ENCODE measurements around the gene IRGQ.
"Not testable (repeated sequence)": the region's sequence is repeated elsewhere in the genome, so short reads cannot be mapped to it uniquely, and the experiment has no call there.

The IRGQ gene

DNA sequence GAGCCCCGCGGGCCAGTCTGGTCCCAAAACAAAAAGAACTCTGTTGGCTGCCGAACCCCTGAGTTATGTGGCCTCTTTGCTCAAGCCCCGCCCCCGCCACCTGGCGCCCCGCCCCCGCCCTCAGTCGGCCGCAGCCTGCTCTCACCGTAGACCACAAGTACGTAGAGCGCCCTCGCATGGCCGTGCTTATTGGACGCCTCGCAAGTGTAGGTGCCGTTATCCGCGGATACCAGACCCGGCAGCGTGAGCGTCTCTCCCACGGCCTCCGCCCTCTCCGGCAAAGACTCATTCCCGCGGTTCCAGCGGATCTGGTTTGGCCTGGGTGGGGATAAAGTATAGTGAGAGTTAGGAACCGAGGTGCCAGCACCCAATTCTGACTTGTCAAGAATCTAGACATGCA, 29.0 kb upstream of the IRGQ start:
- peak; percentile 55 for DNase-seq

- no peak for DNase-seq
Measured at GRCh38 chr19:43623889-43624670, 28.1 kb upstream of the IRGQ start.

DNA sequence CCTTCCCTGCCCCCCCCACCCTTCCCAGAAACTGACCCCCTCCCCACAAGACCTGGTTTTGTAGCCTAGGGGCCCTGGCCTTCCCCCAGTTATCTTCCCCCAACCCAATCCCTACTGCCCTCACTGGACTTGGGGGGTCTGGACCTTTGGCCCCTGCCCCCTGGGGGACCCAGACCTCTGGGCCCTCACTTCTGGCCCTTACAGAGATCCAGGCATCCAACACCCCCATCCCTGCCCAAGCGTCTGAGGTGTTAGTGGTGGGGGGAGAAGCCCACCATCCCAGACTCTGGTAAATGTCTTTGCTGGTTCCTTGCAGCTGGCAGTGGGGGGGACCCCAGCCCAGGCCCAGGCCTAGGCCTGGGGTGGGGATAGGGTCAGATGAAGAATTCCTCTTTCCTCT, 27.0 kb upstream of the IRGQ start:
- no peak for DNase-seq

DNA sequence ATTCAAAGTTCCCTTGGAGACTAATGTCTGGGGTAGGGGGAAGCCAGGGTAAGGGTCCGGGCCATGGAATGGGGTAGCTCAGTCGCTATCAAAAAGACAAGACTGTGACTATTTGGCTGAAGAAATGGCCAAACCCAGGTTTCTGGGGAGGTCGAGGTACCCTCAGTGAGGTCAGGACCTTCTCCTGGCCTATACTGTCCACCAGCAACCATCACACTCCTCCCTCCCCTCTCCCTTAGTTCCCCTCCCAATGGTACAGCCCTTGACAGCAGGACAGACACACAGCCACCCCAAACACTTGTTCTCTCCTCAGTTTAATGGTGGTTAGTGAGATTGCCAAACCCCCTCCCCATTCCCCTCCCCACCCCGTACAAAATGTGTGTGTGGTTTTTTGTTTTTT, 26.1 kb upstream of the IRGQ start:
- no peak for DNase-seq

DNA sequence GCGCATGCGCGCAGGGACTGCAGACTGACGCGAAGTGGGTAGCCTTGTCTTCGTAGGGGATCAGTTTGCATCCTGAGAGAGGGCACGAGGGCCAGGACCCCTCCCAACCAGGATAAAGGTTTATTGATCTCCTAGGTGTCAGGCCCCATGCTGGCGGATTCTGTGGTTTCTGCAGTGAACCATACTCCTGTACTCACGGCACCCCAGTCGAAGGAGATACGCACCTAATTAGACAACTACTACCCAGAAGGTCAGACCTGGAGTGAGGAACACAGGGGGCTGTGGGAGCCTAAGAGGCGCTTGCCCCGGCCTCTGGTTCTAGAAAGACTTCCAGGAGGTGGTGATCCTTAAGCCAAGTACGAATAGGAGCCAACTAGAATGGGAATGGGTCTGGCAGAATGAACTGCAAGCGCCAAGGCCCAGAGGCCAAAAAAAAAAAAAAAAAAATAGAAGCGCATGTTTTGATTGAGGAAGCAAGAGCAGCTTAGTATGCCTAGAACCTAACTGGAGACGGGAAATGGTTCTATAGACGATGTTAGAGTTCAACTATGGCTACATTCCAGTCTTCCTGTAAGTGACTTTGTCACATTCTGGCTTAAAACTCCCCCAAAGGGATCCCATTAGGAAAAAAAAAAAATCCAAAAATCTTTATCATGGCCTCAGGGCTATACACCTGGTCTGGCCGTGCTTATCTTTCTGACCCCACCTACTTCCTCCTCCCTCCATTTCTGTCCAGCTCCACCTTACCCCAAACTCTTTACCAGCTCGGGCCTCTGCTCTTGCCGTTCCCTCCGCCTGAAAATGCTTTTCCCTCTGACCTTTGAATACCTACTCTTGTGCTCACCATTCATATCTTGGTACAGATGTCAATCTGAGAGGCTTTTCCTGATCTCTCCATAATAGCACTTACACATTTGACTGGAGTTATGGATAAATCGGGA, 24.4 kb upstream of the IRGQ start:
- no peak for DNase-seq

DNA sequence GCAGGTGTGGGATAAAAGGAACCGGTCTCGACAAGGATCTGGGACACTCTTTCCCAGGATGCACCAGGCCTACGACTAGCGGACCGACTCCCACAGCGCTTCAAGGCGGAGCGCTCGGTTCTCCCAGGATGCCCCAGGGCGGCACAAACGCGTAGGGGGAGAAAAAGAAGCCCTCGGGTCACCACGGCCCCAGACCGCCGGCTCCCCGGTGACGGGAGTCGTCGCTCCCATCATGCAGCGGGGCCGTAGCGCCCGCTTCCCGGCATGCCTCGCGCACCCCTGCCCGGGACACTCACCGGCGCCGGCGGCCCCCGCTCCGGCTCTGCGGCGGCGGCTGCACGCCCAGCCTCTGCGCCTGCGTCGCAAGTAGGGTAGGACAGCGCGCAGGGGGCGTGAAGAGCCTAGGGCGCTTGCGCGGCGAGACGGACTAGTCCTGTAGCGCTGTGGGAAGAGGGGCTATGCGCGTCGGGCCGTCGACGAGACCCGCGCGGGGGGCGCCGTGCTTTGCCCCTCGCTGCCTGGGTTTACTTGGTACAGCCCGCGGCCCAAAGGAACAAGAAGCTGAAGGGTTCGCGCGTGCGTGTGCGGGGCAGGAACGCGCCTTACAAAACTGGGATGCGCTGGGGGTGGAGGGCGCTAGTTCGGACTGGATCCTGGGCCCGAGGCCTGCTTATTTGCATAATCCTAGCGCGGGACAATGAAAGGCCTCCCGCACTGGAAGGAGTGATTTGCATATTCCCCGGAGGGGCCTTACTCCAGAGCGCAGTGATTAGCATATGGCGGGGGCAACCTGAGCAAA, 23.5 kb upstream of the IRGQ start, which contains the start of gene ZNF428:
TSS of gene ZNF428 (minus strand) at position 368 of the 799 bp plus-strand sequence. CDS start 5,325 bp downstream, outside the sequence.
- DNase-seq, result peak; percentile 91

DNA sequence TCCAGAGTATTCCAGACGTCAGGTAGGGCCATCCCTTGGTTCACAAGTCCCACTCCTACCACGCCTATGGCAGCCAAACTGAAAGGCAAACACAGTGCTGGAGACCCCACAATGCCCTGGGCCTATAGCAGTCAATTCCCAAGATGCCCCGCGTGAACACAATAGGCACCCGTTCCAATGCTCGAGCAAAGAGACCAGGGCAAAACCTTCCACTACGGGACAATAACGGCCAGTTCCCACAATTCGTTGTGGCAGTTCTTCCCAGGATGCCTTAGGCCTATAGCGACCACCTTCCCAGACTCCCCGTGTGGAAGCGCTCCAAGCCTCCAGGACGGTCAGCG, 23.0 kb upstream of the IRGQ start:
- no peak for DNase-seq

DNA sequence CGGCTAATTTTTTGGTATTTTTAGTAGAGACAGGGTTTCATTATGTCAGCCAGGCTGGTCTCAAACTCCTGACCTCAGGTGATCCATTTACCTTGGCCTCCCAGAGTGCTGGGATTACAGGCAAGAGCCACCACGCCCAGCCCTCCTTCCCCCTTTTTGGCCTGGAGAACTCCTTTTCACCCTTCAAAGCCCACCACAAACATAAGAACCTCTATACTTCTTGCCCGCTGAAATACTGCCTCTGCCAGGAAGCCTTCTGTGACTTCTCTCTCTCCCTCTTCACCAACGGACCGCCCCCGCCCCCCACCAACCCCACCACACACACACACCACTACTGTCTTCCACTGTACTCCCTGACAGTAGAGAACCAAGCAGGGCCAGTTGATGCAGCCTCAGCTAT, 21.0 kb upstream of the IRGQ start:
- no peak for DNase-seq

GRCh38 chr19:43616306-43616705, 20.4 kb upstream of the IRGQ start:
- no peak for DNase-seq

DNA sequence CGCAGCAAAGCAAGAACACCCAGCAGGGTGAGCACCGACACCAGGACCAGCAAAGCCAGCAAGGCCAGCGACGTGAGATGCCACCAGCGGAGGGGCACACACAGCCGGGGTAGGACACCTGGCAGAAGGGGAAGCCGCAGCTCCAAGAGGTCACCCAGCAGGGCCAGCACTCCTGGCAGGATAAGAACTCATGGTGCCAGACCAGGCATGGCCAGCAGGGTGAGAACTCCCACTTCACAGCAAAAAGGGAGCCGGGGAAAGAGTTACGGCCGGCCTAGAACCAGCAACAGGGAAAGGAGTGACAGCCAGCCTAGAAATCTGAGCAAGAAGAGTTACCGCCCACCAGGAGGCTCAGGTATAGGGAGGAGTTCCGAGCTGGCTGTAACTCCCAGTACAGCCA, 16.4 kb upstream of the IRGQ start:
- no peak for DNase-seq

GRCh38 chr19:43611788-43612187, 15.9 kb upstream of the IRGQ start, which contains the start of gene SRRM5:
SRRM5 (plus strand) TSS chr19:43612088; CDS start chr19:43612122, 34 bp downstream.
- no peak for DNase-seq

DNA sequence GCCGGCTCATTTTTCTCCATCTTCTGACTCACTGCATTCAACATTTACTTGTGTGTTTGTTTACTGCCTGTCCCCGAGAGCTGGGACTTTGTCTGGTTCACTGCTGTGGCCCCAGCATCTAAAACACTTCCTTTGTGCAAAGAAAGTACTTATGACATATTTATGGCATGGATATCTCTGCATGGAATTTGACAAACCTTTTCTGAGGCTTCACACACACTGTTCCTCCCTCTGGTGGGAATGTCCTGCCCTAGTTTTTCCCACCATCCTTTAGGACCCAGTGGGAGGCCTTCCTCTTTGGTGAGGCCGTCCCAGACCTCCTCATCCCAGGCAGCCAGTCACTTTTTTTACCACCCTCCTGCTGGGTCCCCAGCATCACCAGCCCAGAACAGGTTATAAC, 14.6 kb upstream of the IRGQ start:
- no peak for DNase-seq

- no peak for DNase-seq
Measured at GRCh38 chr19:43609872-43610271, 13.9 kb upstream of the IRGQ start.

GRCh38 chr19:43607238-43608205, 11.6 kb upstream of the IRGQ start:
- no peak for DNase-seq

DNA sequence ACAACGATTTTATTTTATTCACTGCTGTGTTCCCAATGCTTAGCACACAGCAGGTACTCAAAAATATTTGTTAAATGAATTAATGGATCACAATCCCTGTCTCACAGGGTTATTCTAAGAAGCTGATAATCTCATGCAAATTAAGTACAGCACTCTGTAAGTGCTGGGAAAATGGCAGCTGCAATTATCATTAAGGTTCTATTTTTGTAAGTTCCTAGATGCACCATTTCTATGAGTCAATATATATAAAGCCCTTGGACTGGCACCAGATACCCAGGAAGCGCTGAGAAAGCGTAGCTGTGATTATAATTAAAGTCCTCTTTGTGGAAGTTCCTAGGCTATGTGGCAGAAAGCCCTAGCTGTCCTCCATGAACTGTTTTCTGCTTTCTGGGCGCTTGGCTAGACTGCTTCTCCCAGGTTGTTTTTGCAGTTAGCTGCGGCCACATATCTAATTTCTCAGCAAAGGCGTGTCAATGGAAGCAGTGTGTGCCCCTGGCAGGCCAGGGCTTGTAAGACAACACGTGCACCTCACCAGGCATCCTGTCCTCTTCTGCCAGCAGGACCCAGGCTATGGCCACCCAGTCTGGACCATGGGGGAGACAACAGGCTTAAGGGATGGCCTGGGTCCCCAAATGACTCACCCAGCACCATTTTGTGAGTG, 10.8 kb upstream of the IRGQ start:
- DNase-seq, result no peak

DNA sequence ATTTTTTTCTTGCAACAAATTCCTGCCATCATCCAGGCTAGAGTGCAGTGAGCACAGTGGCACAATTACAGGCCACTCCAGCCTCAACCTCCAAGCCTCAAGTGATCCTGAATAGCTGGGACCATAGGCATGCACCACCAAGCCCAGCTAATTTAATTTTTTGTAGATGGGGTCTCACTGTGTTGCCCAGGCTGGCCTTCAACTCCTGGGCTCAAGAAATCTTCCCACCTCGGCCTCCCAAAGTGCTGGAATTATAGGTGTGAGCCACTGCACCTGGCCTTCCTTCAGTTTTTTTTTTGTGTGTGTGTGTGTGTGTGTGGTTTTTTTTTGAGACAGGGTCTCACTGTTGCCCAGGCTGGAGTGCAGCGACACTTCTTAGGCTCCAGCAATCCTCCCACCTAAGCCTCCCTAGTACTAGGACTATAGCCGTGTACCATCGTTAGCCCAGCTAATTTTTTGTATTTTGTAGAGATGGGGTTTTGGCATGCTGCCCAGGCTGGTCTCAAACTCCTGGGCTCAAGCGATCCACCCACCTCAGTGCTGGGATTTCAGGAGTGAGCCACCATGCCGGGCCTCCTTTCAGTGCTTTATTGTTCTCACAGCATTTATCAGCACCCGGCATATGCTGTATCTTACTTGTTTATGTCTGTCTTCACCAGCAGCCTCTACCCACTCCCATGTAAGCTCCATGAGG, 10.1 kb upstream of the IRGQ start:
- no peak for DNase-seq

DNA sequence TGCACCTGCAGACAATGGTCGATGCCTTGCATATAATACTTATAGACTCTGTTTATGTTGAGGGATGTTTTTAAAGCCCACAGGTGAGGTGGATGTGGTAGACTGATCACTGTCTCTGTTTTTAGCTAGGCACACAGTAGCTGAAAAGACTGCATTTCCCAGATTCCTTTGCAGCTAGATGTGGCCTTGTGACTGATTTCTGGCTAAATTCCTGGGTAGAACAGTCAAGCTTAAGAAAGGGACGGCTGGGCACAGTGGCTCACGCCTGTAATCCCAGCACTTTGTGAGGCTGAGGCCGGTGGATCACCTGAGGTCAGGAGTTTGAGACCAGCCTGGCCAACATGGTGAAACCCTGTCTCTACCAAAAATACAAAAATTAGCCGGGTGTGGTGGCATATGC, 4.4 kb upstream of the IRGQ start:
- not testable (repeated sequence) for DNase-seq

- no peak for DNase-seq
Measured at GRCh38 chr19:43599635-43600295, 3.8 kb upstream of the IRGQ start.

DNA sequence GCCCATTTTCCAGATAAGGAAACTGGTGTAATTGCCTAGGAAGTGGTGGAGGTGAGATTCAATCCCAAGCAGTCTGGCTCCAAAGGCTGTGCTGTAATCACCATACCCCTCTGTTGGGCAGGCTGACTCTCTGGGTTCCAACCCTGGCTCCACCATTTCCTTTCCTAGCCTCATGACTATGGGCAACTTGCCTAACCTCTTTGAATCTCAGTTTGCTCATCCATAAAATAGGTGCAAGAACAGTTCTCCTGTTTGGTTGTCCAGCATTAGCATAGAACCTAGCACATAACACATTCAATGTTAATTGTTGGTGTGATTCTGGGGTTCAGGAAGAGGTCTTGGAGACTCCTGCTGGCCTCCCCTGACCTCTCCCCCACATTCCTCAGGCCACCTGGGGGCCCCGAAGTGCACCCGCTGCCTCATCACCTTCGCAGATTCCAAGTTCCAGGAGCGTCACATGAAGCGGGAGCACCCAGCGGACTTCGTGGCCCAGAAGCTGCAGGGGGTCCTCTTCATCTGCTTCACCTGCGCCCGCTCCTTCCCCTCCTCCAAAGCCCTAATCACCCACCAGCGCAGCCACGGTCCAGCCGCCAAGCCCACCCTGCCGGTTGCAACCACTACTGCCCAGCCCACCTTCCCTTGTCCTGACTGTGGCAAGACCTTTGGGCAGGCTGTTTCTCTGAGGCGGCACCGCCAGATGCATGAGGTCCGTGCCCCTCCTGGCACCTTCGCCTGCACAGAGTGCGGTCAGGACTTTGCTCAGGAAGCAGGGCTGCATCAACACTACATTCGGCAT, 2.7 kb upstream of the IRGQ start:
- no peak for DNase-seq
